Activated CD4-positive, alpha-beta T cell treated with anti-CD3 and anti-CD28 coated beads, Interleukin-2, amount 10 ng/mL, durations not matched to agents 24 days and 14 days (primary cell): ENCODE results near the gene FABP7. TPM values are rescaled to one million over a fixed set of nuclear protein-coding genes. Genes with fewer than 3 reads are reported as not detected.

Experiments
- DNase-seq: peaks from one replicate; pipeline ENCODE4 v3.0.0; 2022
- H3K27ac Mint-ChIP-seq: one replicate; pipeline ENCODE4 v1.8.0; 2022; ENCODE audit warnings: mild to moderate bottlenecking, mixed read lengths
- H3K27me3 Mint-ChIP-seq: one replicate; pipeline ENCODE4 v1.8.0; 2022; ENCODE audit warnings: mixed read lengths
- H3K36me3 Mint-ChIP-seq: one replicate; pipeline ENCODE4 v1.8.0; 2022; ENCODE audit warnings: low read depth, mild to moderate bottlenecking, mixed read lengths
- H3K4me1 Mint-ChIP-seq: one replicate; pipeline ENCODE4 v1.8.0; 2021; ENCODE audit warnings: mixed read lengths
- H3K4me3 Mint-ChIP-seq: one replicate; pipeline ENCODE4 v1.8.0; 2022; ENCODE audit warnings: mild to moderate bottlenecking, moderate library complexity, mixed read lengths
- H3K9me3 Mint-ChIP-seq: one replicate; pipeline ENCODE4 v1.8.0; 2021; ENCODE audit warnings: mixed read lengths
- intact Hi-C: fragments of 100-400 bp; cut with micrococcal nuclease; formaldehyde crosslinking; loops from one replicate; pipeline ENCODE4 v1.15.1; 2023
- total RNA-seq: library from RNA; stranded (reverse); gene quantifications from 2 replicates; pipeline ENCODE4 v1.2.3, GENCODE V29; 2022

The FABP7 gene
- total RNA-seq, 1 donor from 2014 or later, result not detected

GRCh38 chr6:122791310-122791679, 11.8 kb downstream of the FABP7 start:
- Mint-ChIP-seq H3K36me3 (peaks cover 2% of the 10 kb centered on the region), H3K27ac (no peak overlapping the region), H3K27me3 (peaks cover 58% of the 10 kb centered on the region), H3K4me1 (peaks cover 19% of the 10 kb centered on the region), H3K4me3 (peak overlapping the region; percentile 33), H3K9me3 (no peaks in the 10 kb centered on the region)
- intact Hi-C loops, result no loop called here
- DNase-seq, result no peak

DNA sequence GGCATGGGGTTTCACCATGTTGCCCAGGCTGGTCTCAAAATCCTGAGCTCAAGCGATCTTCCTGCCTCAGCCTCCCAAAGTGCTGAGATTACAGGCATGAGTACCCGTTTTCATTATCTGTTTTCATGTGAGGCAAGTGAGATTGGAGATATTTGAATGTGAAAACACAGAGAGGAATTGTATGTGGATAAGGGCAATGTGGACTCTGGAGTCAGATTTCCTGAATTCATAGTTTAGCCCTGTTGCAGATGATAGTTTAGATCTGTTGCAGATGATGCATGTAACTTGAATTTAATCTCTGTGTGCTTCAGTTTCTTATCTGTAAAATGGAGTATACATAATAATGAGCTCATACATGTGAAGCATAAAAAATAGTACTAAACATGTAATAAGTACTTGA, 13.2 kb downstream of the FABP7 start:
- no peak for DNase-seq
- peaks cover 44% of the 10 kb centered on the region for H3K27me3 Mint-ChIP-seq
- intact Hi-C loops, result no loop called here
- peaks cover 20% of the 10 kb centered on the region for H3K4me1 Mint-ChIP-seq
- H3K36me3 Mint-ChIP-seq, result peaks cover 2% of the 10 kb centered on the region
- no peaks in the 10 kb centered on the region for H3K9me3 Mint-ChIP-seq
- H3K4me3 Mint-ChIP-seq, result no peak overlapping the region
- H3K27ac Mint-ChIP-seq, result no peak overlapping the region

GRCh38 chr6:122797537-122797936, 18.0 kb downstream of the FABP7 start:
- H3K27ac Mint-ChIP-seq, result peak overlapping the region; percentile 4
- peaks cover 6% of the 10 kb centered on the region for H3K4me1 Mint-ChIP-seq
- intact Hi-C loops, result no loop called here
- no peaks in the 10 kb centered on the region for H3K36me3 Mint-ChIP-seq
- H3K27me3 Mint-ChIP-seq, result peaks cover 12% of the 10 kb centered on the region
- no peak overlapping the region for H3K4me3 Mint-ChIP-seq
- no peaks in the 10 kb centered on the region for H3K9me3 Mint-ChIP-seq
- no peak for DNase-seq

- no peak for DNase-seq
- H3K4me1 Mint-ChIP-seq, result peaks cover 6% of the 10 kb centered on the region
- intact Hi-C loops, result no loop called here
These were observed 18.7 kb downstream of the FABP7 start for GRCh38 chr6:122798099-122798641.

GRCh38 chr6:122799140-122799745, 19.7 kb downstream of the FABP7 start:
- H3K36me3 Mint-ChIP-seq, result no peaks in the 10 kb centered on the region
- H3K27me3 Mint-ChIP-seq, result no peaks in the 10 kb centered on the region
- no peak overlapping the region for H3K4me3 Mint-ChIP-seq
- no peaks in the 10 kb centered on the region for H3K9me3 Mint-ChIP-seq
- peaks cover 6% of the 10 kb centered on the region for H3K4me1 Mint-ChIP-seq
- no peak for DNase-seq
- no peak overlapping the region for H3K27ac Mint-ChIP-seq
- intact Hi-C loops, result no loop called here

More at GRCh38 chr6:122798099-122798641, 18.7 kb downstream of the FABP7 start:
- Mint-ChIP-seq H3K4me3 (no peak overlapping the region), H3K9me3 (no peaks in the 10 kb centered on the region), H3K36me3 (no peaks in the 10 kb centered on the region), H3K27ac (peak overlapping the region; percentile 4), H3K27me3 (peaks cover 6% of the 10 kb centered on the region)

- Mint-ChIP-seq H3K4me1 (peaks cover 6% of the 10 kb centered on the region), H3K4me3 (no peak overlapping the region), H3K9me3 (no peaks in the 10 kb centered on the region), H3K27ac (no peak overlapping the region), H3K27me3 (no peaks in the 10 kb centered on the region), H3K36me3 (no peaks in the 10 kb centered on the region)
- no peak for DNase-seq
- intact Hi-C loops, result no loop called here
These were observed 20.6 kb downstream of the FABP7 start for GRCh38 chr6:122799916-122800686.

- no peak for DNase-seq
- Mint-ChIP-seq H3K4me1 (peaks cover 6% of the 10 kb centered on the region), H3K4me3 (no peak overlapping the region), H3K9me3 (no peaks in the 10 kb centered on the region), H3K36me3 (no peaks in the 10 kb centered on the region), H3K27me3 (no peaks in the 10 kb centered on the region), H3K27ac (no peak overlapping the region)
- intact Hi-C loops, result no loop called here
These were observed 21.4 kb downstream of the FABP7 start for GRCh38 chr6:122800906-122801305.

DNA sequence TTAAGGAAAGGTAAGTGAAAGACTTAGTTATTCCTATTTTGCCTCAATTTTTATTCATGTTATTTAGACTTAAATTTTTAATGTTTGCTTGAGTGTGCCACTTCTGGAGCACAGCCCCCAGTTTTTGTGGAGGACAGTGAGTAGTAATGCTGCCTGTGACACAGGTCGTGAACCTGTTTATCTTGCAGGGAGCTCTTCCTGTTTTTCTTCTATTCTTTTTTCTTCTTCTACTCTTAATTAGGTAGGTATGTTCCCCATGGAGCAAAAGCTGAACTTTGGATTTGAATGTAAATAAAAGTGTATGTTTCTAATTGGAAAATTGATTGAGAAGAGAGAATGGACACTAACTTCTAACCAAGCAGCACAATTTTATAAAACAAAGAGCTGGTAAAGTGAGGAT, 21.9 kb downstream of the FABP7 start:
- Mint-ChIP-seq H3K4me1 (peaks cover 6% of the 10 kb centered on the region), H3K27me3 (no peaks in the 10 kb centered on the region), H3K36me3 (no peaks in the 10 kb centered on the region), H3K4me3 (no peak overlapping the region), H3K9me3 (no peaks in the 10 kb centered on the region), H3K27ac (no peak overlapping the region)
- DNase-seq, result no peak
- intact Hi-C loops, result no loop called here

GRCh38 chr6:122803171-122803661, 23.7 kb downstream of the FABP7 start:
- Mint-ChIP-seq H3K36me3 (no peaks in the 10 kb centered on the region), H3K4me3 (no peak overlapping the region), H3K27ac (no peak overlapping the region), H3K27me3 (no peaks in the 10 kb centered on the region), H3K4me1 (peaks cover 1% of the 10 kb centered on the region), H3K9me3 (no peaks in the 10 kb centered on the region)
- intact Hi-C loops, result no loop called here
- no peak for DNase-seq

- Mint-ChIP-seq H3K27ac (no peak overlapping the region), H3K9me3 (no peaks in the 10 kb centered on the region), H3K36me3 (no peaks in the 10 kb centered on the region), H3K27me3 (no peaks in the 10 kb centered on the region), H3K4me1 (no peaks in the 10 kb centered on the region), H3K4me3 (no peak overlapping the region)
- intact Hi-C loops, result no loop called here
- DNase-seq, result no peak
These were observed 25.5 kb downstream of the FABP7 start for GRCh38 chr6:122804962-122805485.

- no peaks in the 10 kb centered on the region for H3K36me3 Mint-ChIP-seq
- H3K9me3 Mint-ChIP-seq, result no peaks in the 10 kb centered on the region
These were observed 26.8 kb downstream of the FABP7 start for GRCh38 chr6:122806291-122806690.

DNA sequence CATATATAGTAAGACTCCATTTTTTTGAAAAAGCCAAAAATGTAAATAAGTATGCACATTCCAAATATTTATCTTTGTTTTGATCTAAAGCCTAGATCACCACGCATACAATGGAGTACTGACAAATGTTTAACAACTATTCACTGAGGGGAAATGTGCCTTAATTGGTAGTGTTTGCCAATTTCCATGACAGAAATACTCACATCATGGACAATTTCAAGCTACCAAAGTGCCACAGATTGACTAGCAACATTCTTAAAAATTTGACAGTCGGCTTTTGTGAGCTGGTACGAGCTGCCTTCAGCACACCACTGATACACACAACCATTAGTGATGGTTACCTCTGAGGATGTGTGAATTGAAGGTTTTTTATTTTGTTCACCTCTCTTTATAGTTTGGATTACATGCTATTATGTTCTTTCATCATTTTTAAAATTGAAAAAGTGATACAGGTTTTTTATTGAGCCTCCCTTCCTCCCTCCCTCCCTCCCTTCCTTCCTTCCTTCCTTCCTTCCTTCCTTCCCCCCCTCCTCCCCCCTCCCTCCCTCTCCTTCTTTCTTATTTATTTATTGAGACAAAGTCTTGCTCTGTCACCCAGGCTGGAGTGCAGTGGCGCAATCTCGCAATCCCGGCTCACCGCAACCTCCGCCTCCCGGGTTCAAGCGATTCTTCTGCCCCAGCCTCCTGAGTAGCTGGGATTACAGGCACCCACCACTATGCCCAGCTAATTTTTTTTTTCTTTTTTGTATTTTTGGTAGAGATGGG, 28.8 kb downstream of the FABP7 start:
- Mint-ChIP-seq H3K9me3 (no peaks in the 10 kb centered on the region), H3K27me3 (peaks cover under 1% of the 10 kb centered on the region), H3K4me3 (no peak overlapping the region), H3K27ac (no peak overlapping the region), H3K4me1 (no peaks in the 10 kb centered on the region), H3K36me3 (no peaks in the 10 kb centered on the region)
- DNase-seq, result no peak
- intact Hi-C loops, result no loop called here

More at GRCh38 chr6:122806291-122806690, 26.8 kb downstream of the FABP7 start:
- H3K27ac Mint-ChIP-seq, result no peak overlapping the region
- no peaks in the 10 kb centered on the region for H3K4me1 Mint-ChIP-seq
- no peaks in the 10 kb centered on the region for H3K27me3 Mint-ChIP-seq
- no peak for DNase-seq
- no peak overlapping the region for H3K4me3 Mint-ChIP-seq
- intact Hi-C loops, result no loop called here

- Mint-ChIP-seq H3K27me3 (peaks cover 2% of the 10 kb centered on the region), H3K27ac (no peak overlapping the region), H3K9me3 (no peaks in the 10 kb centered on the region), H3K4me3 (no peak overlapping the region), H3K36me3 (no peaks in the 10 kb centered on the region), H3K4me1 (no peaks in the 10 kb centered on the region)
- intact Hi-C loops, result no loop called here
- DNase-seq, result no peak
These were observed 29.5 kb downstream of the FABP7 start for GRCh38 chr6:122809001-122809400.
